Mesendoderm (in vitro differentiated cells): Measurements from ENCODE around the gene GFRA1. TPM values are rescaled to one million over a fixed set of nuclear protein-coding genes. Genes with fewer than 3 reads are reported as not detected.

Experiments
- DNase-seq: peaks from one replicate; pipeline ENCODE4 v3.0.0; 2013
- H2AK5ac ChIP-seq: 2 replicates; pipeline ENCODE4 v1.6.1; 2013; ENCODE audit warnings: low read length, inconsistent platforms
- H2BK120ac ChIP-seq: 2 replicates; pipeline ENCODE4 v1.6.1; 2013; ENCODE audit warnings: low read depth, mild to moderate bottlenecking, low read length, moderate library complexity, mixed read lengths
- H2BK15ac ChIP-seq: replicated peaks from 2 replicates; pipeline ENCODE4 v1.6.1; 2013; ENCODE audit warnings: low read depth, mild to moderate bottlenecking, moderate library complexity
- H2BK5ac ChIP-seq: 2 replicates; pipeline ENCODE4 v1.6.1; 2013; ENCODE audit warnings: low read length, inconsistent platforms
- H3K18ac ChIP-seq: 2 replicates; pipeline ENCODE4 v1.6.1; 2013; ENCODE audit warnings: mild to moderate bottlenecking, low read length, mixed read lengths
- H3K23ac ChIP-seq: one replicate; pipeline ENCODE4 v1.6.1; 2013; ENCODE audit warnings: low read length
- H3K27ac ChIP-seq: 2 replicates; pipeline ENCODE4 v1.5.1; 2013; ENCODE audit warnings: low read depth, mild to moderate bottlenecking, inconsistent platforms, low read length, moderate library complexity
- H3K27me3 ChIP-seq: 2 replicates; pipeline ENCODE4 v1.6.1; 2013; ENCODE audit warnings: low read length, control low read depth, mild to moderate bottlenecking, inconsistent platforms; ENCODE audit not compliant: insufficient read depth, poor library complexity
- H3K36me3 ChIP-seq: 2 replicates; pipeline ENCODE4 v1.6.1; 2013; ENCODE audit warnings: low read length, inconsistent platforms; ENCODE audit not compliant: control insufficient read depth, insufficient read depth
- H3K4ac ChIP-seq: one replicate; pipeline ENCODE4 v1.6.1; 2013; ENCODE audit warnings: low read depth, mild to moderate bottlenecking, low read length, moderate library complexity
- H3K4me1 ChIP-seq: 2 replicates; pipeline ENCODE4 v1.6.1; 2013; ENCODE audit warnings: low read depth, low read length, inconsistent platforms; ENCODE audit not compliant: control insufficient read depth
- H3K4me2 ChIP-seq: 2 replicates; pipeline ENCODE4 v1.6.1; 2013; ENCODE audit warnings: low read length
- H3K4me3 ChIP-seq: 2 replicates; pipeline ENCODE4 v1.5.1; 2013; ENCODE audit warnings: mild to moderate bottlenecking, low read length
- H3K56ac ChIP-seq: one replicate; pipeline ENCODE4 v1.6.1; 2013; ENCODE audit warnings: low read length
- H3K79me1 ChIP-seq: 2 replicates; pipeline ENCODE4 v1.6.1; 2013; ENCODE audit warnings: low read length, inconsistent platforms
- H3K79me2 ChIP-seq: 2 replicates; pipeline ENCODE4 v1.6.1; 2013; ENCODE audit warnings: mild to moderate bottlenecking, low read length; ENCODE audit not compliant: control insufficient read depth, insufficient read depth
- H3K9ac ChIP-seq: 2 replicates; pipeline ENCODE4 v1.6.1; 2013; ENCODE audit warnings: low read length, inconsistent platforms
- H4K5ac ChIP-seq: one replicate; pipeline ENCODE4 v1.6.1; 2013; ENCODE audit warnings: low read length
- H4K8ac ChIP-seq: one replicate; pipeline ENCODE4 v1.6.1; 2013; ENCODE audit warnings: low read depth, mild to moderate bottlenecking, control low read depth, low read length, moderate library complexity
- WGBS: extraction: QIAGEN DNeasy Blood & Tissue Kit; methylation state at CpG from one replicate; pipeline ENCODE4 v1.1.7; 2013; ENCODE audit warnings: low lambda C conversion rate, missing lambda C conversion rate; ENCODE audit not compliant: insufficient coverage; ENCODE audit errors: extremely low coverage; 5-methylcytosine and 5-hydroxymethylcytosine counted together
- polyA plus RNA-seq, 2 experiments: library from polyadenylated mRNA; stranded (reverse); fragments of 200-250 nt; gene quantifications; one replicate each; pipeline ENCODE4 v1.2.3, GENCODE V29; 2013

Gene GFRA1, protein sequence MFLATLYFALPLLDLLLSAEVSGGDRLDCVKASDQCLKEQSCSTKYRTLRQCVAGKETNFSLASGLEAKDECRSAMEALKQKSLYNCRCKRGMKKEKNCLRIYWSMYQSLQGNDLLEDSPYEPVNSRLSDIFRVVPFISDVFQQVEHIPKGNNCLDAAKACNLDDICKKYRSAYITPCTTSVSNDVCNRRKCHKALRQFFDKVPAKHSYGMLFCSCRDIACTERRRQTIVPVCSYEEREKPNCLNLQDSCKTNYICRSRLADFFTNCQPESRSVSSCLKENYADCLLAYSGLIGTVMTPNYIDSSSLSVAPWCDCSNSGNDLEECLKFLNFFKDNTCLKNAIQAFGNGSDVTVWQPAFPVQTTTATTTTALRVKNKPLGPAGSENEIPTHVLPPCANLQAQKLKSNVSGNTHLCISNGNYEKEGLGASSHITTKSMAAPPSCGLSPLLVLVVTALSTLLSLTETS
- 1.3 TPM for polyA plus RNA-seq (2013, experiment 1 of 2)
- 1.6 TPM for polyA plus RNA-seq (2013, experiment 2 of 2)

DNA sequence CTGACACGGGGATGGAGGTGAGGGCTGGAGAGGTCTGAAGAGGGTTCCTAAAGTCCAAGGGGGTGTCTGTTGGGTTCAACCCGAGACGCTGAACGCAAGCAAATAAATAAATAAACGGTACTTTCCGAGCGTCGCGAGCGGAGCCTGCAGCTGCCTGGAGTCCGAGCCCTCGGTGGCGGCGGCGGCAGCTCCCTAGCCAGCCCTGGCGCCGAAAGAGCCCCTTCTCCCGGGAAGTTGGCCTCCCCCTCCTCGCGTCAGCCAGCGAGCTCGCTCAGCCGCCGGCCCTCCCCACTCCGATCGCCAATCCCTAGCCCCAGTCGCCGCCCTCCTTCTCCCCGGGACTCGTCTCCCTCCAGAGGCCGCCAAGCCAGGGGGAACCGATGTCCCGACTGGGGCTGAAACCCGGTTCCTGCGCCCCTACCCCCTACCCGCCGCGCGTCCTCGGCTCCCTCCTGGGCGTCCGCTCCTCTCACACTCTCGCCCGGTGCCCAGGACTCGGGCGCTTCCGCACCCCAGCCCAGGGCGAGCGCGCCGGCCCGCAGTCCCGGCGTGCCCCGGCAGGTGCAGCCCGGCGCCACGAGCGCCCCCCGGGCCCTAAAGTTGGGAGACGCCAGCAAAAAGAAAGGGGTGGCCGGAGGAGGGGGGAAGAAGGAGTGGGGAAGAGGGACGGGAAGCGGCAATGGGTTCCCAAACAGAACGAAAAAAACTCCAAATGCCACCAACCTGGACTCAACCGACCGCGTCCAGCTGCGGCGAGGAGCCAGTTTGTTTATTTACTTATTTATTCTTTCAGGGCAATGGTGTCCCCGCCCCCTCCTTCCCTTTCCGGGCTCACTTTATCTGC, at the start of gene GFRA1:
GFRA1 (minus strand) TSS at position 767 of the 844 bp plus-strand sequence. CDS start 1,177 bp downstream, outside the sequence.
- H3K4me1 ChIP-seq: no peaks in the 10 kb centered on the region
- peak within 1 kb of the TSS; percentile 99 for H3K4me2 ChIP-seq
- H3K9ac ChIP-seq: peak within 1 kb of the TSS; percentile 58
- no peak within 1 kb of the TSS for H3K23ac ChIP-seq
- H2BK120ac ChIP-seq: no peak within 1 kb of the TSS
- no peaks in the 10 kb centered on the region for H3K79me1 ChIP-seq
- no peaks in the 10 kb centered on the region for H3K36me3 ChIP-seq
- H3K79me2 ChIP-seq: no peaks in the 10 kb centered on the region
- H3K4ac ChIP-seq: no peak within 1 kb of the TSS
- peak within 1 kb of the TSS; percentile 57 for H3K4me3 ChIP-seq
- no CpG with 5 or more reads among the region's 72 CpGs for WGBS
- no peak within 1 kb of the TSS for H3K18ac ChIP-seq
- peak within 1 kb of the TSS; percentile 87 for H3K56ac ChIP-seq
- H4K8ac ChIP-seq: no peak within 1 kb of the TSS
- H4K5ac ChIP-seq: no peak within 1 kb of the TSS
- H3K27ac ChIP-seq: no peak within 1 kb of the TSS
- no peak within 1 kb of the TSS for H2AK5ac ChIP-seq
- H3K27me3 ChIP-seq: peaks cover 24% of the 10 kb centered on the region
- no peak within 1 kb of the TSS for H2BK5ac ChIP-seq
- DNase-seq: peak; percentile 72
- H2BK15ac ChIP-seq: no peak within 1 kb of the TSS

GRCh38 chr10:116316503-116316902, 43.5 kb upstream of the GFRA1 start:
- Histone ChIP-seq H3K36me3 (no peaks in the 10 kb centered on the region), H2AK5ac (no peak overlapping the region), H3K4me2 (no peak overlapping the region), H3K4me1 (no peaks in the 10 kb centered on the region), H3K23ac (no peak overlapping the region), H3K27ac (no peak overlapping the region), H2BK15ac (no peak overlapping the region), H4K5ac (no peak overlapping the region), H3K79me1 (no peaks in the 10 kb centered on the region), H3K79me2 (no peaks in the 10 kb centered on the region), H4K8ac (no peak overlapping the region), H3K18ac (no peak overlapping the region), H2BK120ac (no peak overlapping the region), H3K4ac (no peak overlapping the region), H3K9ac (no peak overlapping the region), H3K27me3 (no peaks in the 10 kb centered on the region), H3K56ac (no peak overlapping the region), H3K4me3 (no peak overlapping the region), H2BK5ac (no peak overlapping the region)
- no peak for DNase-seq
- WGBS: no CpG with 5 or more reads among the region's 2 CpGs

DNA sequence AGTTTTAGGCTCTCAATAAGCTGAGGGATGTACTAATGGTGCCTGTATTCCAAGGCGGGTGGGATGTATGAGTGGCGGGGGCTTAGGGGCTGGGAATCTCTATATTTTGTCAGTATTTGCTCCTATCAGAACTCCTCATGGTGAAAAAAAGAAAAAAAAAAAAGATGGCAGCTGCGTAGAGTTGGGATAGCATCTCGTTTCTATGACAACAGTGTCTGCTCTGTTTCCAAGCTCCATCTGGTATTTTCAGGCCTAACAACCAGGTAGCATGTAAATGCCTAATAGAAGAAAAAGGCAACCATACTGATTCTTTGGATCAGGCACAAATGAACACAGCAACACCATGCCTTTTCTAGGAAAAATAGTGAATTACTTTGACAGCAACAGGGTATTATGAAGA, 39.5 kb upstream of the GFRA1 start:
- H4K5ac ChIP-seq: no peak overlapping the region
- no peak overlapping the region for H3K56ac ChIP-seq
- no peak overlapping the region for H3K23ac ChIP-seq
- no peaks in the 10 kb centered on the region for H3K36me3 ChIP-seq
- WGBS: no CpG with 5 or more reads among the region's 4 CpGs
- H3K79me2 ChIP-seq: no peaks in the 10 kb centered on the region
- no peak overlapping the region for H4K8ac ChIP-seq
- H2BK5ac ChIP-seq: no peak overlapping the region
- H2BK15ac ChIP-seq: no peak overlapping the region
- no peak overlapping the region for H3K27ac ChIP-seq
- DNase-seq: no peak
- no peak overlapping the region for H3K9ac ChIP-seq
- no peak overlapping the region for H3K18ac ChIP-seq
- H3K79me1 ChIP-seq: no peaks in the 10 kb centered on the region
- H3K4ac ChIP-seq: no peak overlapping the region
- H3K4me2 ChIP-seq: no peak overlapping the region
- H2AK5ac ChIP-seq: no peak overlapping the region
- H2BK120ac ChIP-seq: no peak overlapping the region
- no peaks in the 10 kb centered on the region for H3K27me3 ChIP-seq
- no peaks in the 10 kb centered on the region for H3K4me1 ChIP-seq
- H3K4me3 ChIP-seq: no peak overlapping the region

DNA sequence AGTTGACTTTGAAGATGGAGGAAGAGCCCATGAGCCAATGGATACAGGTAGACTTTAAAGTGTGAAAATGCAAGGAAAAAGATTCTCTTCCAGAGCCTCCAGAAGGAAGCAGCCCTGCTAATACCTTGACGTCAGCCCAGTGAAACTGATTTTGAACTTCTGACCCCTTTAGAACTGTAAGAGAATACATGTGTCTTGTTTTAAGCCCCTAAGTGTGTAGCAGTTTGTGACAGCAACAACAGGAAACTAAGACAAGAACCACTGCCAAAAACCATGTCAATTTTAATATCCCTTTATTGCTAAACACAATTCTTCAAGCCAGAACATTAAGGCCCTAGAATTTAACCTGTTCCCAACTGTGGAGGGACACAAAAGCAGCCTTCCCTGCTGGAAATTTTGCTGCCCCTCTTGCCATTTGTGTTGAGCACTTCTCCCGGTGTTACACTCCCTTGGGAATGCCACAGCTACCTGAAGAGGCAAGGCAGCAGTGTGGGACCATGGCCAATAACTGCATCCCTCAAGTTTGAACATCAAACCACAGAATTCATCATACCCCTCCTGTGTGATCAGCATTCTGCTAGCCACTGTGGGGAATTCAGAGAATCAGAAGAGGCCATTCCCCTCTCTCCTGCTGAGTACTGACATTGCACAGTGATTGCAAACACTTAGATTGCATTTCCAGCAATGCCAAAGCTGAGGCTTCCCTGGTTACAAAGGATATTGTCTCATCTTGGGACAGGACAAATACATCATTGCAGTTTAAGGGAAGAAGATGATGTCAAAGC, 38.9 kb upstream of the GFRA1 start:
- Histone ChIP-seq H2BK5ac (no peak overlapping the region), H3K79me1 (no peaks in the 10 kb centered on the region), H3K36me3 (no peaks in the 10 kb centered on the region), H3K4me2 (no peak overlapping the region), H3K18ac (no peak overlapping the region), H3K4me3 (no peak overlapping the region), H4K5ac (no peak overlapping the region), H3K79me2 (no peaks in the 10 kb centered on the region), H3K4me1 (no peaks in the 10 kb centered on the region), H2BK120ac (no peak overlapping the region), H3K27ac (no peak overlapping the region), H3K27me3 (no peaks in the 10 kb centered on the region), H2BK15ac (no peak overlapping the region), H2AK5ac (no peak overlapping the region), H3K4ac (no peak overlapping the region), H4K8ac (no peak overlapping the region), H3K23ac (no peak overlapping the region), H3K56ac (no peak overlapping the region), H3K9ac (no peak overlapping the region)
- no CpG with 5 or more reads among the region's 2 CpGs for WGBS
- DNase-seq: no peak

GRCh38 chr10:116311016-116311415, 38.0 kb upstream of the GFRA1 start:
- Histone ChIP-seq H3K4me3 (no peak overlapping the region), H2BK5ac (no peak overlapping the region), H4K8ac (no peak overlapping the region), H4K5ac (no peak overlapping the region), H3K9ac (no peak overlapping the region), H2BK15ac (no peak overlapping the region), H3K27ac (no peak overlapping the region), H2BK120ac (no peak overlapping the region), H3K18ac (no peak overlapping the region), H3K23ac (no peak overlapping the region), H3K79me1 (no peaks in the 10 kb centered on the region), H3K4me2 (no peak overlapping the region), H3K4ac (no peak overlapping the region), H3K4me1 (no peaks in the 10 kb centered on the region), H3K27me3 (no peaks in the 10 kb centered on the region), H3K79me2 (no peaks in the 10 kb centered on the region), H2AK5ac (no peak overlapping the region), H3K56ac (no peak overlapping the region), H3K36me3 (no peaks in the 10 kb centered on the region)
- no peak for DNase-seq
- WGBS: no CpG with 5 or more reads among the region's 5 CpGs
